Measurements from ENCODE around the gene HSCB.
"Not testable (repeated sequence)": the region's sequence is repeated elsewhere in the genome, so short reads cannot be mapped to it uniquely, and the experiment has no call there.

HSCB gene

GRCh38 chr22:28799606-28800307 is 57.9 kb downstream of the HSCB start:
- Histone ChIP-seq H3K27me3 (no peaks in the 10 kb centered on the region), H3K4me1 (no peaks in the 10 kb centered on the region), H3K4me3 (ENCODE audit: low read depth, low read length) (peak overlapping the region; percentile 100), H3K9me3 (no peaks in the 10 kb centered on the region), H3K36me3 (peaks cover 42% of the 10 kb centered on the region)
- TF ChIP-seq, protein P1, sequence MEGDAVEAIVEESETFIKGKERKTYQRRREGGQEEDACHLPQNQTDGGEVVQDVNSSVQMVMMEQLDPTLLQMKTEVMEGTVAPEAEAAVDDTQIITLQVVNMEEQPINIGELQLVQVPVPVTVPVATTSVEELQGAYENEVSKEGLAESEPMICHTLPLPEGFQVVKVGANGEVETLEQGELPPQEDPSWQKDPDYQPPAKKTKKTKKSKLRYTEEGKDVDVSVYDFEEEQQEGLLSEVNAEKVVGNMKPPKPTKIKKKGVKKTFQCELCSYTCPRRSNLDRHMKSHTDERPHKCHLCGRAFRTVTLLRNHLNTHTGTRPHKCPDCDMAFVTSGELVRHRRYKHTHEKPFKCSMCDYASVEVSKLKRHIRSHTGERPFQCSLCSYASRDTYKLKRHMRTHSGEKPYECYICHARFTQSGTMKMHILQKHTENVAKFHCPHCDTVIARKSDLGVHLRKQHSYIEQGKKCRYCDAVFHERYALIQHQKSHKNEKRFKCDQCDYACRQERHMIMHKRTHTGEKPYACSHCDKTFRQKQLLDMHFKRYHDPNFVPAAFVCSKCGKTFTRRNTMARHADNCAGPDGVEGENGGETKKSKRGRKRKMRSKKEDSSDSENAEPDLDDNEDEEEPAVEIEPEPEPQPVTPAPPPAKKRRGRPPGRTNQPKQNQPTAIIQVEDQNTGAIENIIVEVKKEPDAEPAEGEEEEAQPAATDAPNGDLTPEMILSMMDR (IDR thresholded peaks at IDR 0.05; ENCODE audit: low read depth, low read length): no peak
- peak; percentile 61 for DNase-seq

- TF ChIP-seq, protein P1 (IDR thresholded peaks at IDR 0.05; ENCODE audit: low read depth, low read length): no peak
- peaks cover 35% of the 10 kb centered on the region for H3K36me3 ChIP-seq
- no peaks in the 10 kb centered on the region for H3K27me3 ChIP-seq
- H3K4me1 ChIP-seq: no peaks in the 10 kb centered on the region
- H3K9me3 ChIP-seq: no peaks in the 10 kb centered on the region
- DNase-seq: peak; percentile 96
- peak within 1 kb of the TSS; percentile 100 for H3K4me3 ChIP-seq (ENCODE audit: low read depth, low read length)
These were observed 58.6 kb downstream of the HSCB start, which contains the start of gene XBP1 for GRCh38 chr22:28800308-28801041. XBP1 (minus strand) TSS chr22:28800569.

DNA sequence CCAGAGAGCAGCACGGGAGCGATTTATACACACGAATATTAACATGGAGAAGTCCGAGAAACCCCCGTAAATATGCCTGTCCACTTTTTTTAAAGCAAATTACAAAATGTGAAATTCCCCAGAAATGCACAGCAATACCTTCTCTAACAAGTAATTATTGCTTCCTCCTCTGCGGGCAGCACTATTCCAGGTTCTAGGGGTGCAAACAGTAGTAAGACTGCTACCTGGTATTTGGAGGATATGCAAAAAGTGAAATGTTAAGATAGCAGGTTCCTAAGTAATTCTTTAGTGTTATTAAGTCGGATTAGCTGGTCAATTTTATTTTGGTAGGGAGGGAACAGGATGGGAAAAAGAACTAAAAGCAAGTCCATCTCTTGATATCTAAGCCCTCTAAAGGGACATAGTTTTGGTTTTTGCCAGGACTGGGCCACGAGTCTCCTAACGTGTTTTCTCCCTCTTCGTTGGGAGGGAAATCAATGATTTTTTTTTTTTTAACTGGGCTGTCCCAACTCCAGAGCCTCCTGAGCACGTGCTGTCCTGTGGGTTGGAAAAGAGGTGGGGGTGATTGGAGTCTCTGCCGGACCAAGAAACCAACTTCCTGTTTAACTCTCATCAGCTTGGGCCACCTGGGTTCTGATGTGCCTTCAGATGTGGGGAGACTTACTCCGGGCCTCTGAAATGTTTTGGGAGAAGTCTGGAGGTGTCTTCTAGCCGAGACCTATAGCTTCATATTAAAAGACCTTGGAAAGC is 60.2 kb downstream of the HSCB start:
- TF ChIP-seq, protein P1 (IDR thresholded peaks at IDR 0.05; ENCODE audit: low read depth, low read length): no peak
- no peaks in the 10 kb centered on the region for H3K4me1 ChIP-seq
- H3K4me3 ChIP-seq (ENCODE audit: low read depth, low read length): no peak overlapping the region
- DNase-seq: no peak
- no peaks in the 10 kb centered on the region for H3K9me3 ChIP-seq
- H3K27me3 ChIP-seq: no peaks in the 10 kb centered on the region
- H3K36me3 ChIP-seq: peaks cover 20% of the 10 kb centered on the region

DNA sequence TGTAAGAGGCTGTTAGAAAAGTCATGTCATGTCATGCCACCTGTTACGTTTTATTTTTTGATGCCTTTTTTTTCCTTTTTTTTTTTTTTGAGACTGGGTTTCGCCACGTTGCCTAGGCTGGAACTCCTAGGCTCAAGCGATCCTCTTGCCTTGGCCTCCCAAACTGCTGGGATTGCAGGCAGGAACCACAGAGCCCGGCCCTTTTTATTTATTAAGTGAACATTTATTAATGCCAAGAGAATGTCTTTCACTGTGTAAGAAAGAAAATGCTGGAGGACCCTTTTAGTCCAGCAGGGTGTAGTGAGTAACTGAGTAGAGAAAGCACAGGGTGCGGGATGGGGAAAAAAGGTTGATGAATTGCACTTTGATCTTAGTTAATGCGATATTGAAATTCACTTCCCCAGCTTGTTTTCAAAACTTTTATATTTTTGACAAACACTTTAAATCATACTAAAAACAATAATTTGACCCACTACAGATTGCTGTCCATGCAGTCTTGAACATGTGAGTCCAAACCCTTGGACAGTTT is 60.8 kb downstream of the HSCB start:
- DNase-seq: no peak
- TF ChIP-seq, protein P1 (IDR thresholded peaks at IDR 0.05; ENCODE audit: low read depth, low read length): 0 out of 2 replicates have a peak, but pooled peaks have one; percentile 19
- H3K4me3 ChIP-seq (ENCODE audit: low read depth, low read length): no peak overlapping the region
- no peaks in the 10 kb centered on the region for H3K9me3 ChIP-seq
- H3K27me3 ChIP-seq: no peaks in the 10 kb centered on the region
- H3K36me3 ChIP-seq: peaks cover 14% of the 10 kb centered on the region
- no peaks in the 10 kb centered on the region for H3K4me1 ChIP-seq

GRCh38 chr22:28805426-28805825 is 63.6 kb downstream of the HSCB start:
- not testable (repeated sequence) for H3K4me1 ChIP-seq; DNase-seq; H3K27me3 ChIP-seq; H3K4me3 ChIP-seq (ENCODE audit: low read depth, low read length); H3K9me3 ChIP-seq; H3K36me3 ChIP-seq
